ENCODE results near the gene WDR47.

GRCh38 chr1:109079240-109079622, 37.3 kb upstream of the WDR47 start:
- TF ChIP-seq CTCF (conservative IDR thresholded peaks at IDR 0.05) (no peak), EZH2 (IDR thresholded peaks at IDR 0.05; ENCODE audit: low read depth) (no peak)

Measured in PC-9 (cell line).